ENCODE results near the gene SPATA21.
"Not testable (repeated sequence)": the region's sequence is repeated elsewhere in the genome, so short reads cannot be mapped to it uniquely, and the experiment has no call there.

SPATA21 gene

DNA sequence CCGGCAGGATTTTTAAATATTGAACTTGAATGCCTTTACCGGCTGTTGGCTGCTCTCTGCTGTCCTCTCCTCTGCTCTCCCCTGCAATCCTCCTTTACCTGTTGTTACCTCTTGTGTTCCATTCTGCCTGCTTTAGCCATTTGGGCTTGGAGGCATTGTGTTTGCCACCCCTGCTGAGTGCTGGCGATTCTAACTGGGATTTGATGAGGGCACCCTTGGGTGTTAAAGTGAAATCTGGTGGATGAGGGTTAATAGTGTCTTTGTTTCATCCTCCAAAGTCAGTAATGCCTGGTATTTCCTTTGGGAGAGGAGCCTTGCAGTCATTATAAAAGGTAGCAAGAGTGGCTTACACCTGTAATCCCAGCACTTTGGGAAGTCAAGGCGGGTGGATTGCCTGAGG, 60.3 kb downstream of the SPATA21 start:
- no peak for DNase-seq

DNA sequence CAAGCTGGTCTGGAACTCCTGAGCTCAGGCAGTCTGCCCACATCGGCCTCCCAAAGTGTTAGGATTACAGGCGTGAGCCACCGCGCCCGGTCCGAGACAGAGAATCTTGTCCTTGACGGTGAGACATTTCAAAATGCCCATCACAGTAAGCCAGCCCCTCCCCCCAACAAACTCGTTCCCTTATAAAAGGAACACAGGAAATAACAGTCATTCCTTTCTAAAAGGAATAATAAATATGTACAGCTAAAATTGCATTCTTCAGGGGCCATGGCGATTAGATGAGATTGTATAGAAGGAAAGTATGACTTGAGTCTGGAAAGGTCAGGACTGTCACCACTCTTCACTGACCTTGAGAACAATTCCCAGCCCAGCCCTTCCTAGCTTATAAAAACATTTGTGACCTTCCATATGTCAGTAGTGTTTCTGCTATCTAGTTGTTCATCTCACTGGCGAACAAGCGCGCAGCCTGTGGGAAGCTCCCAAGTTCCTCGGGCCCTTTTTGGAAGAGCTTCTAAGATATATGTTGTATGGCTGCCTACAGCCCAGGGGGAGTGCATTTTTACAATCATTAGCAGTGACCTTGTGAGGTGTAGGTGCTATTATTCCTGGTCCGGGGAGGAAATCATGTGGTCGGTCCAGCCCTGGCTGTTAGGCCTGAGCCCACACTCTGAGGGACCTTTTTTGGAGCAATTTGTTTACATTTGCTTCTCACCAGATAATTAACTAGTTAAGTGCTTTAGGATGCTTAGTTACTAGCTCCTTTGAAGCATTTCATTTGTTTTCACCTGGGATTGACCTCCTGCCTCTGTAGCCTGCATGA, 61.5 kb downstream of the SPATA21 start:
- DNase-seq = no peak

DNA sequence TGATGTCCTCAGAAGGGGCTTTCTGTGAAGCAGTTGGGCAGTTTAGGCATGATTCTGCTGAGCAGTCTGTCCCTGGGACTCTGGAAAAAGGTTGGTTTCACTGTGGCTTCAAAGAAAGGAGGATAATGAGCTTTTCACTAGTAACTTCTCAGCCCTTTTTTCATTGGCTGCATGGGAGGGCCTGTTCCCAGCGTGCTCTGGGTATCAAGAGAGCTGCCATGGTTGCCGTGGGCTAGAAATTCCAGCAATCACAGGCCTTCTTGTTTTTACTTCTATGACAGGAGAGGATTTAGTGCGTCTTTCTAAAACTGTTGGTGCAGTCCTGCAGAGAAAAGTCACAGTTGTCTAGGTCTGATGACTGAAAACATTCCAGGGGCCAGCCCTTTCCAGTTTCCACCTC, 63.0 kb downstream of the SPATA21 start:
- DNase-seq = no peak

DNA sequence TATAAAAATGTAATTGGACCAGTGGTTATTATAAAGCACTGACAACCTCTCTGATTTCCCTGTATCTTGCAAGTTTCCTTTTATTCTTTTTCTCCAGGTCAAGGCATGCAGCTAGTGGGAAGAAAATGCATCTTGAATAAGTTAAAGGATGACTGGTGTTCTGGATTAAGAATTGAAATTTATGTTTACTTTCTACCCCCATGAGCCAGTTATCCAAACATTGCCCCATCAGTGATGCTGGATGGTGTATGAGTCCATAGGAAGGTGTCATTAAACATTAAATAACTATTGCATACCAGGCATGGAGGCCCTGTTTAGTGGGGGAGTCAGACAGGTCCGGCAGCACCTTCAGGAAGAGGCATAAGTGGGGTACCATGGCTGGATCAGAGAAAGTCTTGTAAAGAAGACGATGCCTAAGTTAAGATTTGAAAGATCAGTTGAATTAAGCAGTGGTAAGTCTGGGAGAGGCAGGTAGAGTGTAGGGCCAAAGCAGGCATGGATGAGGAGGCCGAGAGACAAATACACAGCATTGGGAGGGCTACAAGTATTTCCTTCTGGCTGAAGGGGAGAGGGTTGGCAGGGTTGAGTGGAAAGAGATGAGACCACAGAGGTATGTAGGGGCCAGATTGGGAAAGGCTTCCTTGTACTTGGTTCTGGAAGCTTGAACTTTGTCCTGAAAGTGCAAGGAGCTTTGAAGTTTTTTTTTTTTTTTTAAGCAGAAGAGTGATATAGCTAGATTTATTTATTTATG, 64.5 kb downstream of the SPATA21 start:
- DNase-seq = no peak

DNA sequence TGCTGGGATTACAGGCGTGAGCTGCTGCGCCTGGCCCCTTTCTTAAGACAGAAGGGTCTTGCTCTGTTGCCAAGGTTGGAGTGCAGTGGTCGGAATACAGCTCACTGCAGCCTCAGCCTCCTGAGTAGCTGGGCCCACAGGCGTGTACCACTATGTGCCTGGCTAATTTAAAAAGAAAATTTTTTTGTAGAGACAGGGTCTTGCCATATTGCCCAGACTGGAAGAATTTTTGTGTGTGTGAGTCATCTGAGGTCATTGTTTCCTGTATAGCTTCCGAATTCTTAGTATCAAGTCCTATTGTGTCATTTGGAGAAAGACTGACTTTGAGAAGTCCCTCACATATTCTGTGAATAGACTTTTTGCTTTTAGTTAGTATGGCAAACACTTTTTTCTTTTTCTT, 65.5 kb downstream of the SPATA21 start:
- no peak for DNase-seq

GRCh38 chr1:16369821-16370220, 67.4 kb downstream of the SPATA21 start:
- DNase-seq = no peak

- no peak for DNase-seq
These were observed 69.0 kb downstream of the SPATA21 start for GRCh38 chr1:16367968-16368890.

DNA sequence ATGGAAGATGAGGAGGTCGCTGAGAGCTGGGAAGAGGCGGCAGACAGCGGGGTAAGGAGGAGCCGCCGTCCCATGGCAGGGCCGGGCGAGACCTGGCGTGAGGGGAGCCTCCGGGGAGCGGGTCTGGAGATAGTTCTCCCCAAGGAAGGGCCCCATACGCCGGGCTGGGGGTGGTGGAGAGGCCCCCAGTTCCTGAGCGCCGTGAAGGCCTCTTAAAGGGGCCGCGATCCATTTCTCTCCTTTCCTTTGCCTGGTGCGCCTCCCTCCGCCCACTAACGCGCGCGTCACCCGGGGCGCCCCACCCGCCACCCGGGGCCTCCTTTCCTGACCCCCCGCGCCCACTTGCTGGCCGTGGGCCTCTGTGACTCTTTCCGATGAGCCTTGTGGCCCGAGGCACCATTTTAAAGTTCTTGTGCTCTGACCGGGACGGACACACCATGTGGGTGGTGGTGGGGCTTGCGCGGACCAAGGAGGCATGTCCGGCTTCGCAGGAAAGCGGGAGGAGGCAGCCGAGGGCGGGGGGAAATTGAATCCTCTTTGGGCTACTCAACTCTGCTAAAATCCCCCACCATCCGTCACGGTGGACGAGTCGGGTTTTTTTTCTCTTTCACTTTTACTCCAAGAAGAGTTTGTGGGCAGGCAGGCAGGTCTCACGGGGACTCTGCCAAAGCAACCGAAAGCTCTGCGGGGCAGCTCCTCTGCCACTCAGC, 69.8 kb downstream of the SPATA21 start:
- peak; percentile 73 for DNase-seq

GRCh38 chr1:16366722-16367257, 70.4 kb downstream of the SPATA21 start, which contains the start of gene SZRD1:
SZRD1 (plus strand) TSS chr1:16367242; CDS start chr1:16367258, 16 bp downstream.
- DNase-seq = peak; percentile 97

DNA sequence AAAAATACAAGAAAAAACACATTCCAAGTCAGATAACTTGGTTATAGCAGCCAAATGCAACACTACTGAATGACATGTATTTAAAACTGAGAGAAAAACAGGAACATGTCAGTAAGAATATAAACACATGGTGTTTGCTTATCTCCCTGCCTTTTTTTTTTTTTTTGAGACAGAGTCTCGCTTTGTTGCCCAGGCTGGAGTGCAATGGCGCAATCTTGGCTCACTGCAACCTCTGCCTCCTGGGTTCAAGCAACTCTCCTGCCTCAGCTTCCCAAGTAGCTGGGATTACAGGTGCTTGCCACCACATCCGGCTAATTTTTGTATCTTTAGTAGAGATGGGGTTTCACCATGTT, 72.1 kb downstream of the SPATA21 start:
- not testable (repeated sequence) for DNase-seq

DNA sequence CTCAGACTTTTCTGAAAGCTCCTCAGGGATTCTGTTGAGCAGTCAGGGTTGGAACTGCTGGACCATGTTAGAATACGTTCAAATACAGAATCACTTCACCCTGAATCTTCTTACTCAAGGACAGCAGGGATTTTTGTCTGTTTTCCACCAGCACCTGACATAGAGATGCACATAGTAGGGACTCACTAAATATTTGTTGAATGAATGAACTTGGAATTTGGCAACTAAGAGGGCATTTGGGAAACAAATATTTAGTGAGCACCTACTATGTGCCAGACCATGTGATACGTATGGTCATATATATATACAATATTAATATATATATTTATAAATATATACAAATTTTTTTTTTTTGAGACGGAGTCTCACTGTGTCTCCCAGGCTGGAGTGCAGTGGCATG, 80.4 kb downstream of the SPATA21 start:
- DNase-seq = no peak

DNA sequence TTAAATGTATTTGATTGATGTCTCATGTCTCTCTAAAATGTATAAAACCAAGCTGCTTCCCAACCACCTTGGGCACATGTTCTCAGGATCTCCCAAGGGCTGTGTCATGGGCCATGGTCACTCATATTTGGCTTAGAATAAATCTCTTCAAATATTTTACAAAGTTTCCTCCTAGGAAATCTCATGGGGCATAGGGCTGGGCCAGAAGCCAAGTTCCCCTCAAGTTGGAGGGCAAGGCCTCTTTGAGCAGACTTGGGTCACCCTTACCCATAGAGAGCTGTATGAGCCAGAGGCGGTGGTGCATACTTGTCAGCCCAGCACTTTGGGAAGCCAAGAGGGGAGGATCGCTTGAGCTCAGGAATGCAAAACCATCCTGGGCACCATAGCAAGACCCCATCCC, 82.6 kb downstream of the SPATA21 start:
- DNase-seq = no peak

GRCh38 chr1:16352842-16353535, 84.2 kb downstream of the SPATA21 start:
- peak; percentile 30 for DNase-seq

- DNase-seq = peak; percentile 83
These were observed 85.0 kb downstream of the SPATA21 start, which contains the start of gene FBXO42 for GRCh38 chr1:16351994-16352841. FBXO42 (minus strand) TSS chr1:16352480; CDS start chr1:16315418, 37,062 bp downstream.

GRCh38 chr1:16351456-16351993, 85.7 kb downstream of the SPATA21 start:
- DNase-seq = peak; percentile 4

GRCh38 chr1:16349847-16350406, 87.3 kb downstream of the SPATA21 start:
- DNase-seq = no peak

Data from NCI-H146 (cell line).